HCT116 (cell line): ENCODE data around the gene B4GALNT4. TPM values are rescaled to one million over a fixed set of nuclear protein-coding genes. Genes with fewer than 3 reads are reported as not detected.

ENCODE experiments used
- ATAC-seq: fragments of 200-7000 bp; cut with Tn5 transposase; 2 replicates; pipeline ENCODE4 v1.9.1; 2020; ENCODE audit warnings: mild to moderate bottlenecking, moderate library complexity
- BruUV-seq: library from RNA; stranded (reverse); fragments of 400-500 nt; replicated peaks from 2 replicates; lab custom pipeline; 2021; lab: Mats Ljungman, UMichigan
- CTCF ChIA-PET: fragments of 300-600 bp; sonication (Branson Sonifier 250); formaldehyde crosslinking; loops from one replicate; lab custom pipeline; 2021; ENCODE audit warnings: antibody characterized with exemption; lab: Charles Lee
- POLR2A ChIA-PET: fragments of 300-600, 350-600 bp; sonication (Branson Sonifier 250); formaldehyde crosslinking; loops from one replicate; lab custom pipeline; 2021; ENCODE audit warnings: antibody characterized with exemption; lab: Charles Lee
- RAD21 ChIA-PET, 2 experiments: fragments of 300-600 bp; sonication (Branson Sonifier 250); formaldehyde crosslinking; loops; one replicate each; lab custom pipeline; 2023; ENCODE audit warnings: low total read pairs in 2 of 2; ENCODE audit not compliant: uncharacterized antibody in 2 of 2, unreplicated experiment in 2 of 2, low non-redundant PET in 1 of 2; lab: Charles Lee
- DNase-seq: peaks from one replicate; pipeline ENCODE4 v3.0.0-alpha.2; 2010; ENCODE audit warnings: low read depth, low spot score
- H2AFZ ChIP-seq: fragments of 200-600 bp; shearing (Covaris generic), sonication (generic); 2 replicates; pipeline ENCODE4 v1.6.1; 2017; ENCODE audit warnings: low read depth, mixed run types, mixed read lengths, antibody characterized with exemption, low read length; ENCODE audit not compliant: poor library complexity, severe bottlenecking
- H3K27ac ChIP-seq: 2 replicates; pipeline ENCODE4 v1.5.1; 2012; ENCODE audit warnings: low read depth, low read length
- H3K27me3 ChIP-seq: fragments of 200-600 bp; sonication (generic); 2 replicates; pipeline ENCODE4 v1.6.1; 2016; ENCODE audit warnings: mixed run types, low read length, mixed read lengths; ENCODE audit not compliant: insufficient read depth
- H3K36me3 ChIP-seq, 2 experiments: fragments of 200-500 bp in 1 of 2; fragments of 200-600 bp in 1 of 2; sonication (Bioruptor generic) in 1 of 2; sonication (generic) in 1 of 2; 2 replicates each; pipeline versions ENCODE4 v1.5.1 to v1.6.1; 2014 to 2016; ENCODE audit warnings: low read length in 2 of 2, inconsistent platforms in 1 of 2, mixed read lengths in 1 of 2, mixed run types in 1 of 2; ENCODE audit not compliant: insufficient read depth in 2 of 2, control insufficient read depth in 1 of 2
- H3K4me1 ChIP-seq, 2 experiments: fragments of 200-600 bp in 1 of 2; sonication (generic) in 1 of 2; 2 replicates each; pipeline versions ENCODE4 v1.5.1 to v1.6.1; 2012 to 2017; ENCODE audit warnings: low read length in 2 of 2, inconsistent platforms in 1 of 2, mild to moderate bottlenecking in 1 of 2, mixed read lengths in 1 of 2, mixed run types in 1 of 2, moderate library complexity in 1 of 2; ENCODE audit not compliant: insufficient read depth in 2 of 2, control insufficient read depth in 1 of 2
- H3K4me2 ChIP-seq: fragments of 200-600 bp; sonication (generic); 2 replicates; pipeline ENCODE4 v1.6.1; 2017; ENCODE audit warnings: mixed run types, low read length, mixed read lengths
- H3K4me3 ChIP-seq, 2 experiments: fragments of 200-600 bp in 1 of 2; sonication (generic) in 1 of 2; replicated peaks in 1 of 2; 2 replicates each; pipeline ENCODE4 v1.5.1; 2011 to 2016; ENCODE audit warnings: low read length in 2 of 2, control low read depth in 1 of 2, low read depth in 1 of 2, mild to moderate bottlenecking in 1 of 2, mixed read lengths in 1 of 2, mixed run types in 1 of 2
- H3K79me2 ChIP-seq: fragments of 200-600 bp; sonication (generic); 2 replicates; pipeline ENCODE4 v1.6.1; 2017; ENCODE audit warnings: mild to moderate bottlenecking, mixed run types, low read length, moderate library complexity, mixed read lengths; ENCODE audit not compliant: insufficient read depth
- H3K9ac ChIP-seq: fragments of 200-600 bp; sonication (generic); 2 replicates; pipeline ENCODE4 v1.6.1; 2016; ENCODE audit warnings: low read length, mixed read lengths
- H3K9me2 ChIP-seq: fragments of 200-600 bp; sonication (generic), shearing (Covaris generic); 2 replicates; pipeline ENCODE4 v1.6.1; 2017; ENCODE audit warnings: mixed run types, mild to moderate bottlenecking, moderate library complexity; ENCODE audit not compliant: insufficient read depth
- H3K9me3 ChIP-seq, 2 experiments: fragments of 200-500 bp in 1 of 2; fragments of 200-600 bp in 1 of 2; sonication (Bioruptor generic) in 1 of 2; sonication (generic) in 1 of 2; 2 replicates each; pipeline ENCODE4 v1.6.1; 2014 to 2017; ENCODE audit warnings: low read length in 2 of 2, mixed read lengths in 2 of 2, inconsistent platforms in 1 of 2, low read depth in 1 of 2, mild to moderate bottlenecking in 1 of 2, mixed run types in 1 of 2, moderate library complexity in 1 of 2; ENCODE audit not compliant: control insufficient read depth in 1 of 2, insufficient read depth in 1 of 2
- H4K20me1 ChIP-seq: fragments of 200-600 bp; sonication (generic), shearing (Covaris generic); 2 replicates; pipeline ENCODE4 v1.6.1; 2017; ENCODE audit warnings: mixed run types, mild to moderate bottlenecking, moderate library complexity; ENCODE audit not compliant: insufficient read depth
- EGR1 ChIP-seq: IDR thresholded peaks from 2 replicates; pipeline ENCODE4 v1.6.1; 2012; ENCODE audit warnings: low read depth
- JUND ChIP-seq: IDR thresholded peaks from 2 replicates; pipeline ENCODE4 v1.6.1; 2012
- POLR2AphosphoS5 ChIP-seq: IDR thresholded peaks from 2 replicates; pipeline ENCODE4 v1.6.1; 2011; ENCODE audit warnings: mild to moderate bottlenecking, low read depth, low read length, moderate library complexity
- RAD21 ChIP-seq: IDR thresholded peaks from 2 replicates; pipeline ENCODE4 v1.6.1; 2012; ENCODE audit warnings: low read depth, mild to moderate bottlenecking
- SIN3A ChIP-seq: IDR thresholded peaks from 2 replicates; pipeline ENCODE4 v1.6.1; 2012; ENCODE audit warnings: low read depth
- SP1 ChIP-seq: IDR thresholded peaks from 2 replicates; pipeline ENCODE4 v1.6.1; 2012; ENCODE audit warnings: low read depth
- TCF7L2 ChIP-seq: IDR thresholded peaks from 2 replicates; pipeline ENCODE4 v1.7.0; 2011; ENCODE audit warnings: borderline replicate concordance, inconsistent platforms; ENCODE audit not compliant: insufficient read depth, insufficient read length; ENCODE audit errors: extremely low read depth
- YY1 ChIP-seq: IDR thresholded peaks from 2 replicates; pipeline ENCODE4 v1.6.1; 2011; ENCODE audit warnings: low read length, low read depth, moderate library complexity, mild to moderate bottlenecking; ENCODE audit not compliant: insufficient replicate concordance; ENCODE audit errors: extremely low read depth
- ZFX ChIP-seq: fragments of 450-650 bp; IDR thresholded peaks from 2 replicates; pipeline ENCODE4 v1.6.1; 2017
- ZNF274 ChIP-seq: fragments of 200-500 bp; sonication (Bioruptor generic); IDR thresholded peaks from 2 replicates; pipeline ENCODE4 v1.6.1; 2014; ENCODE audit warnings: mild to moderate bottlenecking, low read depth, low read length, inconsistent platforms
- intact Hi-C: fragments of 100-400 bp; cut with micrococcal nuclease; formaldehyde crosslinking; loops from 2 replicates; pipeline ENCODE4 v1.10.0; 2022
- total RNA-seq: library from RNA; stranded (reverse); gene quantifications from one replicate; pipeline ENCODE4 v1.2.1, GENCODE V29; 2021; ENCODE audit not compliant: unreplicated experiment
- TF ChIP-seq, protein P1 (sequence below), 3 experiments: fragments of 200-600 bp in 1 of 3; sonication (generic) in 1 of 3; IDR thresholded peaks in 2 of 3; conservative IDR thresholded peaks in 1 of 3; 2 replicates each; pipeline ENCODE4 v1.5.1; 2012 to 2017; ENCODE audit warnings: low read depth in 2 of 3, low read length in 2 of 3, antibody characterized with exemption in 1 of 3, borderline replicate concordance in 1 of 3, control low read depth in 1 of 3, mild to moderate bottlenecking in 1 of 3, mixed read lengths in 1 of 3, mixed run types in 1 of 3, moderate library complexity in 1 of 3; ENCODE audit not compliant: insufficient read depth in 1 of 3
- TF ChIP-seq, protein P2 (sequence below): IDR thresholded peaks from 2 replicates; pipeline ENCODE4 v1.6.1; 2012; ENCODE audit warnings: low read depth
- TF ChIP-seq, protein P3 (sequence below): IDR thresholded peaks from 2 replicates; pipeline ENCODE4 v1.6.1; 2012

B4GALNT4 gene
- total RNA-seq, 1 experiment from 2014 or later: 54.3 TPM

DNA sequence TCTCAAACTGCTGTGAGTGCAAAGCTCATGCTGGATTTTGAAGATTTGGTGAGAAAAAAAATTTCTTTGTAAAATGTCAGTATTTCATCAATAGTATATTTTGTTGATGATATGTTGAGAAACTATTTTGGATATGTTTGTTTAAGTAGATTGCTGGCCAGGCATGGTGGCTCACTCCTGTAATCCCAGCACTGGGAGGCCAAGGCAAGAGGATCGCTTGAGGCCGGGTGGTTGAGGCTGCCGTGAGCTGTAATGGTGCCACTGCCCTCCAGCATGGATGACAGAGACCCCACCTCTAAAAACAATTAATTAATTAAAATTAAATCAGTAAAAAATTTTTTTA is 41.7 kb upstream of the B4GALNT4 start:
- CTCF ChIA-PET: interaction anchor here (0.6 kb wide), 1 partner anchor 28 kb away, joined by 4 read pairs; no protein-coding TSS in a partner anchor

More for the DNA sequence above, 41.7 kb upstream of the B4GALNT4 start:
- H3K9ac ChIP-seq: no peak overlapping the region
- H3K4me3 ChIP-seq: no peak overlapping the region
- peaks cover 0 to 7% of the 10 kb centered on the region in 2 experiments; a peak in 2 of 4 replicates for H3K4me1 ChIP-seq
- BruUV-seq: no TSS peak
- RAD21 ChIA-PET: no interaction called here
- DNase-seq (no peak), ATAC-seq (no peak)
- no peaks in the 10 kb centered on the region for H3K9me3 ChIP-seq
- no peak overlapping the region for H3K4me2 ChIP-seq
- TF ChIP-seq, protein P1, sequence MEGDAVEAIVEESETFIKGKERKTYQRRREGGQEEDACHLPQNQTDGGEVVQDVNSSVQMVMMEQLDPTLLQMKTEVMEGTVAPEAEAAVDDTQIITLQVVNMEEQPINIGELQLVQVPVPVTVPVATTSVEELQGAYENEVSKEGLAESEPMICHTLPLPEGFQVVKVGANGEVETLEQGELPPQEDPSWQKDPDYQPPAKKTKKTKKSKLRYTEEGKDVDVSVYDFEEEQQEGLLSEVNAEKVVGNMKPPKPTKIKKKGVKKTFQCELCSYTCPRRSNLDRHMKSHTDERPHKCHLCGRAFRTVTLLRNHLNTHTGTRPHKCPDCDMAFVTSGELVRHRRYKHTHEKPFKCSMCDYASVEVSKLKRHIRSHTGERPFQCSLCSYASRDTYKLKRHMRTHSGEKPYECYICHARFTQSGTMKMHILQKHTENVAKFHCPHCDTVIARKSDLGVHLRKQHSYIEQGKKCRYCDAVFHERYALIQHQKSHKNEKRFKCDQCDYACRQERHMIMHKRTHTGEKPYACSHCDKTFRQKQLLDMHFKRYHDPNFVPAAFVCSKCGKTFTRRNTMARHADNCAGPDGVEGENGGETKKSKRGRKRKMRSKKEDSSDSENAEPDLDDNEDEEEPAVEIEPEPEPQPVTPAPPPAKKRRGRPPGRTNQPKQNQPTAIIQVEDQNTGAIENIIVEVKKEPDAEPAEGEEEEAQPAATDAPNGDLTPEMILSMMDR (IDR thresholded peaks at IDR 0.05 in 2 of 3, conservative IDR thresholded peaks at IDR 0.05 in 1 of 3; ENCODE audit: borderline replicate concordance in 1 of 3, insufficient read depth in 1 of 3, low read depth in 2 of 3, low read length in 2 of 3): no peak
- TF ChIP-seq YY1: no peak
- no peak for TF ChIP-seq EGR1
- TF ChIP-seq SIN3A: no peak
- TF ChIP-seq POLR2AphosphoS5: no peak
- TF ChIP-seq ZFX: no peak
- TF ChIP-seq ZNF274: no peak
- TF ChIP-seq, protein P2, sequence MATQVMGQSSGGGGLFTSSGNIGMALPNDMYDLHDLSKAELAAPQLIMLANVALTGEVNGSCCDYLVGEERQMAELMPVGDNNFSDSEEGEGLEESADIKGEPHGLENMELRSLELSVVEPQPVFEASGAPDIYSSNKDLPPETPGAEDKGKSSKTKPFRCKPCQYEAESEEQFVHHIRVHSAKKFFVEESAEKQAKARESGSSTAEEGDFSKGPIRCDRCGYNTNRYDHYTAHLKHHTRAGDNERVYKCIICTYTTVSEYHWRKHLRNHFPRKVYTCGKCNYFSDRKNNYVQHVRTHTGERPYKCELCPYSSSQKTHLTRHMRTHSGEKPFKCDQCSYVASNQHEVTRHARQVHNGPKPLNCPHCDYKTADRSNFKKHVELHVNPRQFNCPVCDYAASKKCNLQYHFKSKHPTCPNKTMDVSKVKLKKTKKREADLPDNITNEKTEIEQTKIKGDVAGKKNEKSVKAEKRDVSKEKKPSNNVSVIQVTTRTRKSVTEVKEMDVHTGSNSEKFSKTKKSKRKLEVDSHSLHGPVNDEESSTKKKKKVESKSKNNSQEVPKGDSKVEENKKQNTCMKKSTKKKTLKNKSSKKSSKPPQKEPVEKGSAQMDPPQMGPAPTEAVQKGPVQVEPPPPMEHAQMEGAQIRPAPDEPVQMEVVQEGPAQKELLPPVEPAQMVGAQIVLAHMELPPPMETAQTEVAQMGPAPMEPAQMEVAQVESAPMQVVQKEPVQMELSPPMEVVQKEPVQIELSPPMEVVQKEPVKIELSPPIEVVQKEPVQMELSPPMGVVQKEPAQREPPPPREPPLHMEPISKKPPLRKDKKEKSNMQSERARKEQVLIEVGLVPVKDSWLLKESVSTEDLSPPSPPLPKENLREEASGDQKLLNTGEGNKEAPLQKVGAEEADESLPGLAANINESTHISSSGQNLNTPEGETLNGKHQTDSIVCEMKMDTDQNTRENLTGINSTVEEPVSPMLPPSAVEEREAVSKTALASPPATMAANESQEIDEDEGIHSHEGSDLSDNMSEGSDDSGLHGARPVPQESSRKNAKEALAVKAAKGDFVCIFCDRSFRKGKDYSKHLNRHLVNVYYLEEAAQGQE: no peak
- TF ChIP-seq TCF7L2: no peak
- no peak for TF ChIP-seq RAD21
- no peak for TF ChIP-seq JUND
- no peak for TF ChIP-seq SP1
- TF ChIP-seq, protein P3, sequence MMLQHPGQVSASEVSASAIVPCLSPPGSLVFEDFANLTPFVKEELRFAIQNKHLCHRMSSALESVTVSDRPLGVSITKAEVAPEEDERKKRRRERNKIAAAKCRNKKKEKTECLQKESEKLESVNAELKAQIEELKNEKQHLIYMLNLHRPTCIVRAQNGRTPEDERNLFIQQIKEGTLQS: no peak
- H3K27me3 ChIP-seq: no peaks in the 10 kb centered on the region
- intact Hi-C loops: no loop called here
- H2AFZ ChIP-seq: no peak overlapping the region
- H4K20me1 ChIP-seq: no peaks in the 10 kb centered on the region
- H3K27ac ChIP-seq: no peak overlapping the region
- no peaks in the 10 kb centered on the region for H3K9me2 ChIP-seq
- POLR2A ChIA-PET: no interaction called here
- no peaks in the 10 kb centered on the region for H3K79me2 ChIP-seq
- H3K36me3 ChIP-seq: no peaks in the 10 kb centered on the region
